ENCODE measurements around the gene ETFA.

DNA sequence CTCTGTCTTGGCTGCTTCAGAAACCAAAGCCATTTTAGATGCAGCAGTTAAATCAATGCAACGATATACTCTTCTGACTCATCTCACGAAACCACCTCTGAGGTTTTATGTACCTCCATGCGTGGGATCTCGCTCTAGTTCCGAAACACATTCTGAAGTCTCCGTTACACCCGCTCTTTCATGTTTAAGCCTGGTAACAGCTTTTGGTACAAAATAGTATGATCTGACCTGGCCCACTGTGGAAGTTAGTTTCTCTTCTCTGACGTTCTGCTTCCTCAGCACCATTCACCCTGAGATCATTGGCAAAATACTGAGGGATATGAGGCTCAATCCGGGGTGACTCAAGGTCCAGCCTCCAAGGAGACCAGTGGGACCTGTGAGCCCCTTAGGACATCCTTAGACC is 129.6 kb downstream of the ETFA start:
- no peak for TF ChIP-seq POLR2A (IDR thresholded peaks at IDR 0.05; ENCODE audit: extremely low read depth, insufficient read length)
- TF ChIP-seq, protein P1, sequence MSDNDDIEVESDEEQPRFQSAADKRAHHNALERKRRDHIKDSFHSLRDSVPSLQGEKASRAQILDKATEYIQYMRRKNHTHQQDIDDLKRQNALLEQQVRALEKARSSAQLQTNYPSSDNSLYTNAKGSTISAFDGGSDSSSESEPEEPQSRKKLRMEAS (IDR thresholded peaks at IDR 0.05; ENCODE audit: low read depth, low read length), result no peak
- TF ChIP-seq CTCF (IDR thresholded peaks at IDR 0.05; ENCODE audit: low read depth, low read length), result no peak
